Cardiac fibroblast (primary cell): ENCODE measurements around the gene SHMT2.

ENCODE experiments used
- DNase-seq, 2 donors: peaks; one replicate each; pipeline versions ENCODE4 v3.0.0 to v3.0.0-alpha.2; 2010; ENCODE audit warnings: low read depth in 2 of 2
- H3K4me3 ChIP-seq, 2 donors: replicated peaks in 1 of 2; 1 replicate in 1 of 2; 2 replicates in 1 of 2; pipeline ENCODE4 v1.5.1; 2011; ENCODE audit warnings: low read depth in 2 of 2, low read length in 2 of 2, mild to moderate bottlenecking in 2 of 2, moderate library complexity in 1 of 2
- CTCF ChIP-seq: IDR thresholded peaks from one replicate; pipeline ENCODE4 v1.5.1; 2011; ENCODE audit warnings: low read depth, mild to moderate bottlenecking, low read length, inconsistent platforms

The SHMT2 gene

GRCh38 chr12:57224973-57225679, 4.4 kb upstream of the SHMT2 start:
- no peak overlapping the region for H3K4me3 ChIP-seq
- DNase-seq, result peak in 1 of 2 donors; percentile 49
- TF ChIP-seq CTCF, result no peak

- no peak for DNase-seq
- no peak for TF ChIP-seq CTCF
- H3K4me3 ChIP-seq, result no peak overlapping the region
Observed at GRCh38 chr12:57225680-57226210, 3.8 kb upstream of the SHMT2 start.

GRCh38 chr12:57226588-57227314, 2.8 kb upstream of the SHMT2 start:
- DNase-seq, result no peak
- no peak overlapping the region for H3K4me3 ChIP-seq
- TF ChIP-seq CTCF, result no peak

GRCh38 chr12:57227315-57228115, 2.0 kb upstream of the SHMT2 start:
- DNase-seq, result no peak
- no peak for TF ChIP-seq CTCF
- no peak overlapping the region for H3K4me3 ChIP-seq

- peak overlapping the region; percentile 66 for H3K4me3 ChIP-seq
- DNase-seq, result peak in 1 of 2 donors; percentile 31
- TF ChIP-seq CTCF, result no peak
Observed at GRCh38 chr12:57229046-57229633, 371 bp upstream of the SHMT2 start.
